ENCODE data around the gene FUT3.

FUT3 gene

GRCh38 chr19:5823579-5824281 lies 27.5 kb downstream of the FUT3 start:
- no peak for DNase-seq (ENCODE audit: low spot score)

GRCh38 chr19:5822181-5822844 lies 28.9 kb downstream of the FUT3 start:
- DNase-seq (ENCODE audit: low spot score): no peak

GRCh38 chr19:5821521-5822180 lies 29.6 kb downstream of the FUT3 start:
- no peak for DNase-seq (ENCODE audit: low spot score)

- DNase-seq (ENCODE audit: low spot score): no peak
Measured at GRCh38 chr19:5820785-5821184, 30.5 kb downstream of the FUT3 start.

- DNase-seq (ENCODE audit: low spot score): no peak
Measured at GRCh38 chr19:5818594-5818993, 32.7 kb downstream of the FUT3 start.

- DNase-seq (ENCODE audit: low spot score): no peak
Measured at GRCh38 chr19:5817218-5817617, 34.0 kb downstream of the FUT3 start.

- DNase-seq (ENCODE audit: low spot score): no peak
Measured at GRCh38 chr19:5814852-5815246, 36.4 kb downstream of the FUT3 start.

- no peak for DNase-seq (ENCODE audit: low spot score)
Measured at GRCh38 chr19:5814123-5814851, 37.0 kb downstream of the FUT3 start.

- DNase-seq (ENCODE audit: low spot score): no peak
Measured at GRCh38 chr19:5811117-5811516, 40.1 kb downstream of the FUT3 start.

- no peak for DNase-seq (ENCODE audit: low spot score)
Measured at GRCh38 chr19:5809469-5809868, 41.8 kb downstream of the FUT3 start.

GRCh38 chr19:5809053-5809452 lies 42.2 kb downstream of the FUT3 start:
- no peak for DNase-seq (ENCODE audit: low spot score)

- no peak for DNase-seq (ENCODE audit: low spot score)
Measured at GRCh38 chr19:5808120-5808816, 43.0 kb downstream of the FUT3 start.

- no peak for DNase-seq (ENCODE audit: low spot score)
Measured at GRCh38 chr19:5806905-5807304, 44.3 kb downstream of the FUT3 start.

GRCh38 chr19:5806133-5806489 lies 45.1 kb downstream of the FUT3 start:
- no peak for DNase-seq (ENCODE audit: low spot score)

- peak; percentile 65 for DNase-seq (ENCODE audit: low spot score)
Measured at GRCh38 chr19:5805462-5806132, 45.7 kb downstream of the FUT3 start.

GRCh38 chr19:5804516-5805461 lies 46.5 kb downstream of the FUT3 start, which contains the start of gene NRTN:
TSS of gene NRTN (plus strand) at chr19:5805067. CDS start at chr19:5824166, 19,099 bp downstream.
- DNase-seq (ENCODE audit: low spot score): no peak

GRCh38 chr19:5803752-5804515 lies 47.3 kb downstream of the FUT3 start:
- DNase-seq (ENCODE audit: low spot score): peak; percentile 96

- DNase-seq (ENCODE audit: low spot score): no peak
Measured at GRCh38 chr19:5803441-5803751, 47.9 kb downstream of the FUT3 start.

- DNase-seq (ENCODE audit: low spot score): no peak
Measured at GRCh38 chr19:5801796-5802619, 49.2 kb downstream of the FUT3 start.

Data from AG08395 (cell line).